Right lobe of liver (tissue), 6 donors: Measurements from ENCODE around the gene EGR1. TPM values are rescaled to one million over a fixed set of nuclear protein-coding genes. Genes with fewer than 3 reads are reported as not detected.
A peak's percentile ranks its signal among the peaks of the same experiment; 100 is the strongest.

Source experiments
- ATAC-seq, 4 donors: fragments of 200-7000 bp; cut with Tn5 transposase; one replicate each; pipeline ENCODE4 v1.9.1; 2020; ENCODE audit warnings: mild to moderate bottlenecking in 4 of 4, moderate library complexity in 4 of 4
- DNase-seq, 3 donors: peaks; one replicate each; pipeline ENCODE4 v3.0.0-alpha.2; 2020
- H3K27ac ChIP-seq, 3 donors: fragments of 200-600 bp; one replicate each; pipeline ENCODE4 v1.8.0; 2022
- H3K27me3 ChIP-seq, 2 donors: fragments of 200-600 bp; one replicate each; pipeline ENCODE4 v1.8.0; 2022
- H3K36me3 ChIP-seq, 4 donors: fragments of 200-600 bp; sonication (generic) in 1 of 4; one replicate each; pipeline versions ENCODE4 v1.5.1 to v1.8.0; 2017 to 2022; ENCODE audit warnings: control low read depth in 1 of 4
- H3K4me1 ChIP-seq, 4 donors: fragments of 200-600 bp; sonication (generic) in 1 of 4; one replicate each; pipeline versions ENCODE4 v1.5.1 to v1.8.0; 2017 to 2022; ENCODE audit warnings: control low read depth in 1 of 4
- H3K4me3 ChIP-seq, 3 donors: fragments of 200-600 bp; one replicate each; pipeline ENCODE4 v1.8.0; 2022
- H3K9me3 ChIP-seq, 4 donors: fragments of 200-600 bp; sonication (generic) in 1 of 4; one replicate each; pipeline versions ENCODE4 v1.5.1 to v1.8.0; 2017 to 2022; ENCODE audit warnings: control low read depth in 1 of 4
- CTCF ChIP-seq, 4 donors: fragments of 200-600 bp in 3 of 4; fragments of 450-650 bp in 1 of 4; IDR thresholded peaks; one replicate each; pipeline versions ENCODE4 v1.5.1 to v1.8.0; 2016 to 2022; ENCODE audit warnings: antibody characterized with exemption in 4 of 4, mild to moderate bottlenecking in 2 of 4
- POLR2A ChIP-seq: fragments of 450-650 bp; IDR thresholded peaks from one replicate; pipeline ENCODE4 v1.6.1; 2017; ENCODE audit warnings: antibody characterized with exemption, mild to moderate bottlenecking
- WGBS: methylation state at CpG from one replicate; pipeline ENCODE4 v1.1.6; 2018; ENCODE audit warnings: low coverage, low lambda C conversion rate; ENCODE audit not compliant: insufficient coverage; ENCODE audit errors: missing lambda C conversion rate; 5-methylcytosine and 5-hydroxymethylcytosine counted together
- intact Hi-C, 2 donors: fragments of 100-400 bp; cut with DNase I; formaldehyde crosslinking; loops; one replicate each; pipeline versions ENCODE4 v1.11.2 to v1.14.1; 2022
- small RNA-seq, 2 experiments: library from RNA; depleted of rRNA; stranded (forward); fragments of <200 nt; gene quantifications; one replicate each; pipeline ENCODE3, GENCODE V24; 2016
- total RNA-seq, 6 experiments: library from RNA; depleted of rRNA in 2 of 6; stranded (reverse); fragments of >200 nt in 2 of 6; fragmentation: NEBNext Ultra II Directional in 3 of 6; extraction: Animal tissue kit (Norgen Biotek cat#: 25700) in 3 of 6; gene quantifications; one replicate each; pipeline versions ENCODE4 v1.1.0 to v1.2.4, GENCODE V29; 2016 to 2023
- donor health status: DM: no; HTN: yes; CAD: no.
- donor health status: DM: no; HTN: no; CAD: no.
- donor health status: DM: no; HTN: no; CAD: no.
- donor health status: DM: no; HTN: yes; CAD: no.
- donor health status: DM: no; HTN: yes; CAD: no.

The EGR1 gene
- total RNA-seq, 6 experiments from 2014 or later, result 6.6 to 72.9 (median 16.6) TPM

- Histone ChIP-seq H3K27ac (peak overlapping the region in 1 of 3 donors; percentile 79), H3K4me3 (no peak overlapping the region), H3K27me3 (no peaks in the 10 kb centered on the region), H3K36me3 (peaks cover 7 to 45% (median 12%) of the 10 kb centered on the region in 4 donors), H3K9me3 (no peaks in the 10 kb centered on the region), H3K4me1 (peaks cover 0 to 44% (median 16%) of the 10 kb centered on the region in 4 donors)
- ATAC-seq, result no peak
- intact Hi-C loops, result no loop called here
- no peak for DNase-seq
- 70% methylated on average over 3 of the region's 3 CpGs for WGBS
- TF ChIP-seq POLR2A (no peak), CTCF (IDR thresholded peaks at IDR 0.05) (no peak)
Measured at GRCh38 chr5:138508958-138509357, 43.7 kb downstream of the EGR1 start.

GRCh38 chr5:138514021-138514420 lies 48.7 kb downstream of the EGR1 start:
- intact Hi-C loops, result no loop called here
- no CpG with 5 or more reads among the region's 1 CpG for WGBS
- peaks cover 0 to 6% (median 0%) of the 10 kb centered on the region in 4 donors for H3K4me1 ChIP-seq
- H3K9me3 ChIP-seq, result no peaks in the 10 kb centered on the region
- DNase-seq (no peak), ATAC-seq (no peak)
- peaks cover 20 to 79% (median 27%) of the 10 kb centered on the region in 4 donors for H3K36me3 ChIP-seq
- no peak for TF ChIP-seq POLR2A
- H3K27me3 ChIP-seq, result no peaks in the 10 kb centered on the region
- no peak overlapping the region for H3K4me3 ChIP-seq
- no peak overlapping the region for H3K27ac ChIP-seq

GRCh38 chr5:138515556-138516245 lies 50.4 kb downstream of the EGR1 start:
- Histone ChIP-seq H3K4me1 (peaks cover 0 to 6% (median 0%) of the 10 kb centered on the region in 4 donors), H3K27me3 (no peaks in the 10 kb centered on the region), H3K36me3 (peaks cover 17 to 71% (median 27%) of the 10 kb centered on the region in 4 donors), H3K27ac (no peak overlapping the region), H3K4me3 (no peak overlapping the region), H3K9me3 (no peaks in the 10 kb centered on the region)
- TF ChIP-seq CTCF (IDR thresholded peaks at IDR 0.05) (no peak), POLR2A (no peak)
- ATAC-seq (peak in 2 of 4 donors; percentile 35 to 36), DNase-seq (no peak)
- WGBS, result 78% methylated on average over 3 of the region's 3 CpGs
- intact Hi-C loops, result no loop called here

DNA sequence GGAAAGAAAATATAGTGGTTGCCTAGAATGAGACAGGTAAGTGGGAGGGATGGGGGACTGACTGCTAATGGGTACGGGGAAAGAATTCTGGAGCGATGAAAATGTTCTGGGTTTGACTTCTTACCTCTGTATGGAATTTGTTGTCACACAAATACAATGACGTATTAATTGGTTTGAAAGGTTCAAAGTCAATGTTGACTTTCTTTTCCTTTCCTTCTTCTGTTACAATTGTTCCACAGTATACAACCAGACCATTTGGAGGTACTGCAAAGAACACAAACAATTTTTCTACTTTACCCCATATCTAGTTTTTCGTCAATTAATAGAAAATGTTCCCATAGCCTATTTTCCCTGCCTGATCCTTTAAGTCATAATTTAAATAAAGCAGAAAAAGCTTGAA lies 52.2 kb downstream of the EGR1 start:
- ATAC-seq (peak; percentile 29 to 82 (median 56)), DNase-seq (no peak)
- intact Hi-C loops, result no loop called here
- Histone ChIP-seq H3K9me3 (no peaks in the 10 kb centered on the region), H3K27ac (peak overlapping the region in 1 of 3 donors; percentile 53), H3K4me1 (peaks cover 0 to 6% (median 0%) of the 10 kb centered on the region in 4 donors), H3K36me3 (peaks cover 16 to 57% (median 25%) of the 10 kb centered on the region in 4 donors), H3K4me3 (no peak overlapping the region), H3K27me3 (no peaks in the 10 kb centered on the region)
- TF ChIP-seq CTCF (IDR thresholded peaks at IDR 0.05) (no peak), POLR2A (no peak)
- WGBS, result 69% methylated on average over 4 of the region's 4 CpGs

Small RNA genes lying within 50 kb of the gene (small RNA-seq; reads per million reads assigned to genes)
- 0 reads per million in 2 experiments for gene AC113403.1

Other genes with a start within 250 kb of the EGR1 start
- under 1 TPM in 1 of 6 experiments, not detected in 5; 0.17 TPM for gene GFRA3, start 190.9 kb upstream of the EGR1 start, total RNA-seq
- gene CDC25C, start 133.7 kb upstream of the EGR1 start, total RNA-seq, result under 1 TPM in 3 of 6 experiments, not detected in 3; 0.18 to 0.43 (median 0.24) TPM
- gene FAM53C, start 127.2 kb upstream of the EGR1 start, total RNA-seq, result 10 to 100 TPM in 2 of 6 experiments, 1 to 10 TPM in 4; 7.2 to 15.8 (median 8.7) TPM
- gene KDM3B, start 112.8 kb upstream of the EGR1 start, total RNA-seq, result 10 to 100 TPM; 13.7 to 19.7 (median 18.3) TPM
- gene REEP2, start 26.4 kb upstream of the EGR1 start, total RNA-seq, result not detected
- 10 to 100 TPM; 29.5 to 52.1 (median 39.4) TPM for gene ETF1, start 77.8 kb downstream of the EGR1 start, total RNA-seq
- 100 to 1,000 TPM; 198 to 459 (median 229) TPM for gene HSPA9, start 109.9 kb downstream of the EGR1 start, total RNA-seq